ENCODE results near the gene ICA1. TPM values are rescaled to one million over a fixed set of nuclear protein-coding genes. Genes with fewer than 3 reads are reported as not detected.
"Not testable (repeated sequence)": the region's sequence is repeated elsewhere in the genome, so short reads cannot be mapped to it uniquely, and the experiment has no call there.

Gene ICA1
- total and polyA plus RNA-seq, 7 donors, result 4.8 to 40.7 (median 8.7) TPM

- Histone ChIP-seq H3K27me3 (no peaks in the 10 kb centered on the region), H3K27ac (no peak overlapping the region), H3K4me1 (no peaks in the 10 kb centered on the region), H3K9me3 (no peaks in the 10 kb centered on the region), H3K36me3 (no peaks in the 10 kb centered on the region), H3K4me3 (no peak overlapping the region)
- intact Hi-C loops (cut with DNase I), result no loop called here
- WGBS, 2 donors, result 84 to 88% methylated on average over 1 of the region's 1 CpG
- TF ChIP-seq POLR2A (IDR thresholded peaks at IDR 0.05) (no peak), POLR2AphosphoS5 (IDR thresholded peaks at IDR 0.05) (no peak), CTCF (IDR thresholded peaks at IDR 0.05) (no peak), EP300 (IDR thresholded peaks at IDR 0.05) (no peak)
- DNase-seq, result no peak
These were observed 10.8 kb downstream of the ICA1 start for GRCh38 chr7:8251195-8251594.

- Histone ChIP-seq H3K4me3 (no peak overlapping the region), H3K4me1 (no peaks in the 10 kb centered on the region), H3K9me3 (no peaks in the 10 kb centered on the region), H3K36me3 (no peaks in the 10 kb centered on the region), H3K27me3 (no peaks in the 10 kb centered on the region), H3K27ac (no peak overlapping the region)
- DNase-seq, result no peak
- TF ChIP-seq EP300 (IDR thresholded peaks at IDR 0.05) (no peak), POLR2A (IDR thresholded peaks at IDR 0.05) (no peak), POLR2AphosphoS5 (IDR thresholded peaks at IDR 0.05) (no peak), CTCF (IDR thresholded peaks at IDR 0.05) (no peak)
- intact Hi-C loops (cut with DNase I), result no loop called here
- 94 to 98% methylated on average over 1 of the region's 1 CpG for WGBS, 2 donors
These were observed 11.4 kb downstream of the ICA1 start for GRCh38 chr7:8250547-8250946.

GRCh38 chr7:8249121-8249520 is 12.8 kb downstream of the ICA1 start:
- 78 to 93% methylated on average over 4 of the region's 4 CpGs for WGBS, 2 donors
- no peaks in the 10 kb centered on the region for H3K27me3 ChIP-seq
- no peak for TF ChIP-seq POLR2A (IDR thresholded peaks at IDR 0.05)
- no peak for TF ChIP-seq POLR2AphosphoS5 (IDR thresholded peaks at IDR 0.05)
- no peak for TF ChIP-seq EP300 (IDR thresholded peaks at IDR 0.05)
- no peak for TF ChIP-seq CTCF (IDR thresholded peaks at IDR 0.05)
- no peak overlapping the region for H3K27ac ChIP-seq
- no peaks in the 10 kb centered on the region for H3K4me1 ChIP-seq
- H3K4me3 ChIP-seq, result no peak overlapping the region
- intact Hi-C loops (cut with DNase I), result no loop called here
- DNase-seq, result no peak
- no peaks in the 10 kb centered on the region for H3K9me3 ChIP-seq
- no peaks in the 10 kb centered on the region for H3K36me3 ChIP-seq

DNA sequence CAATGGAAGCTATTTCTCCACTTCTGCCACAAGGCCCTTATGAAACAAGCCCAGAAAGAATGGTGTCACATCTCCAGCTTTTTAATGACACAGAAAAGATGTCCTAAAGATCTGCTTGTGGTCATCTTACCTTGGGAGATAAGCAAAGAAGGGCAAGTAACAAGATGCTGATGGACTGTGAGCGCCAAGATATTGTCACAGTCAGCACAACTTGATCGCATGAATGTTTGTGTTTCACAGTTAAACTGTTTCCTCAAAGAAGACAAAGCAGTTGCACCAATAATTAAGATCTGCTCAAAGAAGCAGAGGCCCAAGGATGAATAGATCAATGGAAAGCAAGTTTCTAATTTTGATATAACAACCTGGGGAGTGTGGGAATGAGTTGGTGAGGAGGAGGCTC is 15.9 kb downstream of the ICA1 start:
- WGBS, 2 donors, result 93 to 95% methylated on average over 2 of the region's 2 CpGs
- H3K9me3 ChIP-seq, result no peaks in the 10 kb centered on the region

DNA sequence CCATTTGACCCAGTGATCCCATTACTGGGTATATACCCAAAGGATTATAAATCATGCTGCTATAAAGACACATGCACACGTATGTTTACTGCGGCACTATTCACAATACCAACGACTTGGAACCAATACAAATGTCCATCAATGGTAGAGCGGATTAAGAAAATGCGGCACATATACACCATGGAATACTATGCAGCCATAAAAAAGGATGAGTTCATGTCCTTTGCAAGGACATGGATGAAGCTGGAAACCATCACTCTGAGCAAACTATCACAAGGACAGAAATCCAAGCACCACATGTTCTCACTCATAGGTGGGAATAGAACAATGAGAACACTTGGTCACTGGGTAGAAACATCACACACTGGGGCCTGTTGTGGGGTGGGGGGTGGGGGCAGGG is 16.9 kb downstream of the ICA1 start:
- H3K4me3 ChIP-seq; H3K9me3 ChIP-seq; H3K27me3 ChIP-seq; H3K36me3 ChIP-seq; intact Hi-C loops (cut with DNase I); H3K4me1 ChIP-seq; H3K27ac ChIP-seq; DNase-seq: not testable (repeated sequence)
- 96% methylated on average over 5 of the region's 5 CpGs for WGBS, 2 donors

More for the DNA sequence above, 15.9 kb downstream of the ICA1 start:
- Histone ChIP-seq H3K27ac (no peak overlapping the region), H3K27me3 (no peaks in the 10 kb centered on the region), H3K36me3 (no peaks in the 10 kb centered on the region), H3K4me3 (no peak overlapping the region), H3K4me1 (no peaks in the 10 kb centered on the region)
- no peak for DNase-seq
- TF ChIP-seq POLR2A (IDR thresholded peaks at IDR 0.05) (no peak), POLR2AphosphoS5 (IDR thresholded peaks at IDR 0.05) (no peak), EP300 (IDR thresholded peaks at IDR 0.05) (no peak), CTCF (IDR thresholded peaks at IDR 0.05) (no peak)
- intact Hi-C loops (cut with DNase I), result no loop called here

GRCh38 chr7:8243059-8243458 is 18.9 kb downstream of the ICA1 start:
- H3K4me3 ChIP-seq; intact Hi-C loops (cut with DNase I); DNase-seq; H3K36me3 ChIP-seq; H3K27me3 ChIP-seq; H3K4me1 ChIP-seq; H3K27ac ChIP-seq; H3K9me3 ChIP-seq: not testable (repeated sequence)
- WGBS, 2 donors, result 90 to 94% methylated on average over 5 of the region's 5 CpGs

DNA sequence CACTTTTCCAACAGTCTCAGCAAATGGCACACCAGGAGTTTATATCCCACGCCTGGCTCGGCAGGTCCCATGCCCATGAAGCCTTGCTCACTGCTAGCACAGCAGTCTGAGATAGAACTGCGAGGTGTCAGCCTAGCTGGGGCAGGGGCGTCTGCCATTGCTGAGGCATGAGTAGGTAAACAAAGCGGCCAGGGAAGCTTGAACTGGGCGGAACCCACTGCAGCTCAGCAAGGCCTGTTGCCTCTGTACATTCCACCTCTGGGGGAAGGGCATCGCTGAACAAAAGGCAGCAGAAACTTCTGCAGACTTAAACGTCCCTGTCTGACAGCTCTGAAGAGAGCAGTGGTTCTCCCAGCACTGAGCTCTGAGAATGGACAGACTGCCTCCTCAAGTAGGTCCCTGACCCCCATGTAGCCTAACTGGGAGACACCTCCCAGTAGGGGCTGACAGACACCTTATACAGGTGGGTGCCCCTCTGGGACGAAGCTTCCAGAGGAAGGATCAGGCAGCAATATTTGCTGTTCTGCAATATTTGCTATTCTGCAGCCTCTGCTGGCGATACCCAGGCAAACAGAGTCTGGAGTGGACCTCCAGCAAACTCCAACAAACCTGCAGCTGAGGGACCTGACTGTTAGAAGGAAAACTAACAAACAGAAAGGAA is 22.1 kb downstream of the ICA1 start:
- H3K4me1 ChIP-seq; H3K36me3 ChIP-seq; H3K4me3 ChIP-seq; H3K9me3 ChIP-seq; DNase-seq; intact Hi-C loops (cut with DNase I); H3K27me3 ChIP-seq; H3K27ac ChIP-seq: not testable (repeated sequence)
- 77 to 81% methylated on average over 10 of the region's 10 CpGs for WGBS, 2 donors

All from sigmoid colon (tissue), 7 donors.